Hematopoietic multipotent progenitor cell treated with erythropoietin and hydrocortisone succinate and interleukin-3 and kit ligand, for 4 days (in vitro differentiated cells): Measurements from ENCODE around the gene SLC7A7.
"Not testable (repeated sequence)": the region's sequence is repeated elsewhere in the genome, so short reads cannot be mapped to it uniquely, and the experiment has no call there.

Experiments used
- DNase-seq: peaks from one replicate; pipeline ENCODE4 v3.0.0-alpha.2; 2015

SLC7A7 gene

DNA sequence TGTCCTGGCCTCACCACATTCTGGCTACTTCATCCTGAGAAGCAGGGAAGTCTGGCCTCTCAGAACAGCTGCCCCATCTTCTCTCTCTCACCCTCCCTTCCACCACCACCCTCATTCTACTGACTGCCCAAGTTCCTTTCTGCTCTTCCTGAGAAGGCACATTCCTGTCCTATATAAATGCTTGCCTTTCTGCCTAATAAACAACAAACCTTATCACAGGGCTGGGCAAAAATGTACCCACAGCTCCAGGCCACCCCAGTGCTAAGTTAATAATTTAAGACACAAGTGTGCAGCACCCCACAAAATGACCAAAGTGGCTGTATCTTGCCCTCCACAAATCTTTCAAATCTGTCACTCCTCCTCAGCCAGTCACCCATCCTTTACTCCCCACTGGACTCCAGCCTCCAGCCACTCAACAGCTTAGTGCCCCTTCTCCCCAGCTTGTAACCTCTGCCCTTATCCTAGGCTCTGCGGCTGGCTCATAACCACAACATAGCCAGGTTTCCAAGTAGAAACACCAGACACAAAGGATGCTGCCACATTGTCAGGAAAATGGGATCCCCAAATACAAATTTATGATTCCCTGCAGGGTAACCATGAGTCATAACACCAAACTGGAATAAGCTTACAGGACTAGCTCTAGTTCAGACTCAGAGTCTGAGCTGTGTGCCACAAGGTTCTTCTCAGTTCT is 33.8 kb downstream of the SLC7A7 start:
- DNase-seq = no peak

DNA sequence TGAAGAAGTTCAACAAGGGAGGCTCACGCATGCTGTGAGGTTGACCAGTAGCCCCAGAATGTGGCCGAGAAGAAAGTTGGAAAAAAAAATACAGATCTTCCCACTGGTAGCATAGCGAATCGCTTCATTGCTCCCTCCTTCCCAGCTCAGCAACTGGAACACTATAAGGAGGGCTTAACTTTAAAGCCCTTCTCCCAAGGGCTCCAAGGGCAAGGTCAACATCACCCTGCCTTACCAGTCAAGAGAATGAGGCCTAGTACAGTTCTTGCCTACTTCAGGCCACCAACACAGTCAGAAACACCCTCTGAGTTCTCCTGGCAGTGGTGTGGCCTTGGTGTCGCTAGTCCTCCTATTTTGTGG is 34.3 kb downstream of the SLC7A7 start:
- DNase-seq = no peak

DNA sequence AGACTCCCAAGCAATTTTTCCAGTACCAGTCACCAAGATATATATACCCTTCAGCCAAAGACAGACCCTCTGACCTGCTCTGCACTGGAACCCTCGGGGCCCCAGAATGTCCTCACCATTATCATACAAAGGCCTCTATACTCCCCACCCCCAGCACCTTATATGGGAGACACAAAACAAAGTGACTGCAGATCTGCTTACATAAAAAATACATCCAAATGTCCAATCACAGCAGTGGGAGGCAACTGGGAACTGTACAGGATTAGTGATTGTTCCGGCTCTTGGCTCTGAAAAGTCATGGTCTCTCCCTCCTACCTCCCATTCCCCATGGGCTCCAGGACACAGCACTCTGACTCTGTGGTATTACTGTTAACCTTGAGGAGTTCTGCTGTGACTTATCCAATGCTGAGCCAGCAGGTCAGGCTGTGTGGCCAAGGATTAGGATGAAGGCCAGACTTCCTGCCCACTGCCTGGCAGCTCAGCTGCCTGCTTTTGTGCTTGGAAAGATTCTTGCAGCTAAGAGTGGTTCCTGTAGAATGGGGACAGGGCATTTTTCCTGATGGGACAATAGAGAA is 35.0 kb downstream of the SLC7A7 start:
- no peak for DNase-seq

DNA sequence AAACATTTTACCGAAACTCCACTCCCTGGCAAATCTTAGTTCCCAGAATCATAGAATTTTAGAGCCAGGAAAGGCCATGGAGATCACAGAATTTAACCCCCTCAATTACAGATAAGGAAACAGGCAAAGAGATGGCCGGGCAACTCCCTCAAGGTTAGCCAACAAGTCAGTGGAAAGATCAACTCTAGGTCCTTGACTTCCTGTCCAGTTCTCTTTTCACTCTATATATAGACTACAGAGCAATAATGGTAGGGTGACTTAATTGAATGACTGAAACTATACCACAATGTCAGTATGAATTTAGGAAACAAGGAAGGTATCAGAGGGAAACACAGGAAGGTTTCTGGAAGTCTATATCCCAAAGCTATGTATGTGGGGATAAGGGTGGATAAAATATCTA is 37.2 kb downstream of the SLC7A7 start:
- DNase-seq = no peak

DNA sequence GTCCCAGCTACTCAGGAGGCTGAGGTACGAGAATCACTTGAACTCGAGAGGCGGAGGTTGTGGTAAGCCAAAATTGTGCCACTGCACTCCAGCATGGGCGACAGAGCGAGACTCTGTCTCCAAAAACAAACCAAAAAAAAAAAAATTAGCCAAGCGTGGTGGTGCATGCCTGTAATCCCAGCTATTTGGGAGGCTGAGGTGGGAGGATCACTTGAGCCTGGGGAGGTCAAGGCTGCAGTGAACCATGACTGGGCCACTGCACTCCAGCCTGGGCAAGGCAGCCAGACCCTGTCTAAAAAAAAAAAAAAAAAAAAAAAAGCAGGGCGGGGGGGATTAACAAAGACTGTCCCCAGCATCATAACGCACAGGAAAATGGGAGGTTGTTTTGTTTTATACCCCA is 38.4 kb downstream of the SLC7A7 start:
- not testable (repeated sequence) for DNase-seq

DNA sequence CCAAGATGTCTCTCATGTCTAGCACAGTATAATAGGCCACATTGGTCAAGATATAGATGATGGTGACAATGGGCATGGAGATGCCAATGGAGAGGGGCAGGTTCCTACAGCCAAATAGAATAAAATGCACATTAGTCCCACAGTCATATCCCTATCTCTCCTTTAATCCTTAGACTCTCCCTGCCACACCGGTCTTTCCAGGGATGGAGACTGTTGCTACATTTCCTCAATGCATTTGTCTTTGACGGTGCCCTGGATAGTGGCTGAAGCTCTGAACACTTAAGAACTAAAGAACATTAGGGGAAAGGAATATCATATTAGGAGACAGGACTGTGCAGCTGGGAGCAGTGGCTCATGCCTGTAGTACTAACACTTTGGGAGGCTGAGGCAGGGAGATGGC is 39.0 kb downstream of the SLC7A7 start:
- no peak for DNase-seq

DNA sequence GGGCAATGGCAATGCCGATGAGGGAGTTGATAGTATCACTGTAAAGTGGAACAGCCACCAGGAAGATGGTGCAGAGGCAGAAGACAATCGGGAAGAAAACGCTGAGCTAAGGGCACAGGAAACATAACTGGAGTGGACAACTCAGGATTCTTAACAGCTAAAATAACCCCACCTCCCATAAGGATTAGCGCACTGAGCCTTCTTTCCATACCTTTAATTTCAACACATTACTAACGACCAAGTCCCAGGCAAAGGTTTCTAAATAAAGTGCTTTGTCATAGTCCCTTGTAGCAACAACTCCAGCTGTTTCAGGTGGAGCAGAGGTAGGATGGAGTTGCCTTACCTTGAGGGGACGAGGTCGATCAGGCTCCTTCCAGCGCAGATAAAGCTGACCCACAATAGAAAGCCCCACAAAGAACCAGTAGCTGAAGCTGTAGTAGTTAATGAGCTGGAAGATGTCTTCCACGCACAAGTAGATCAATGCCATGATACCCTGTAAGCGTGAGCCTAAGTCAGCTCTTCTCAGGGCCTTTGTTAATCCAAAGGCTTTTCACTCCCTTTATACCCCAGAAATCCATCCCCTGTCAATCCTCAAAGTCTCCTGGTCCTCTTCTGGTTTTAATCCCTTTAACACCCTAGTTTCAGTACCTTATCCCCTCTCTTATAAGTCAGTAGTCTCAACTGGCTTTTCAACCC is 41.1 kb downstream of the SLC7A7 start:
- DNase-seq = no peak

DNA sequence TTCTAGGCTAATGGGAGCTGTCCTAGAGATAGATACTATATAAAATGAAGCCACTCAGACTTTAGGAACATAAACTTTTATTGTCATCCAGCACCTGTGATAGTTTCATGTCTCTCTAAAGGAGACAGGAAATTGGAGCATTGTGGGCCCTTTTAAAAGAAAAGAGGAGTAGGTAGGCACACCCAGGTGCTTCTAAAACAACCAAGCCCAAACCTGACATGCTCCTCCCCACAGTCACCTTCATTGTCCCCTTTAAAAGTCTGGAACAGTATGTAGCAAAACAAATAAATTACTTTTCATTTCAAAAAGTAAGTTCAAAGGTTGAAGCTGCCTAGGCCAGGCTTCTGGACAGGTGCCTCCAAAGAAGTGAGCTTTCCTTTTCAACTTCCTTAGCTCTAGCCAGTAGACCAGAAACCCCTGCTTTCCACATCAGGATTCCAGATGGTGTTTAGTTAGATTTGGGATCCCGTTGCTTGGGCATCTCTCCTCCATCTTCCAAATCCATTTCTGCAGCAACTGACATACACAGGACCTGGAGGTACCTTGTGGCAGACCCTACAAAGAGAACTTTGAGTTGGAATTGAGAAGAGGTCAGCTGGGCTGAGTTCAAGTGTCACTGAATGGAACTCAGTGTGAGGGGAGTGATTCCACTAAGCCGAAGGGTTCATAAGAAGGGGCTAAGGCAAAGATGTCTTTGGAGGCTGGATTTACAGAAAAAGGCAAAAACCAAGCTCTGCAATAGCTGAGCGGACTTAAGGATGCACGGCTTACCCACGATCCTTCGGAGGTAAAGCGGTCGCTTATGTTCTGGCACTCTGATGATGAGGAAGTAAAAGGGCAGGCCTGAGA is 41.8 kb downstream of the SLC7A7 start:
- no peak for DNase-seq

DNA sequence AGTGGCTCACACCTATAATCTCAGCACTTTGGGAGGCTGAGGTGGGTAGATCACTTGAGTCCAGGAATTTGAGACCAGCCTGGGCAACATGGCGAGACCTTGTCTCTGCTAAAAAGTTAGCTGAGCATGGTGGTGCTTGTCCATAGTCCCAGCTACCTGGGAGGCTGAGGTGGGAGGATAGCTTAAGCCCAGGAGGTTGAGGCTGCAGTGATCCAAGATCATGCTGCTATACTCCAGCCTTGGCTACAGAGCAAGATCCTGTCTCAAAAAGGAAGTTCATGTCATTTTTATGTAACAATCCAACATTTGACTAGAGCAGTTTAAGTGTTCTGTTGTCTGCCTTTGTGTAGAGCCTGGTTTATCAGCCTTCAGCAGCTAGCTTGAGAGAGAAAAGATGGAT is 42.5 kb downstream of the SLC7A7 start:
- DNase-seq = no peak

DNA sequence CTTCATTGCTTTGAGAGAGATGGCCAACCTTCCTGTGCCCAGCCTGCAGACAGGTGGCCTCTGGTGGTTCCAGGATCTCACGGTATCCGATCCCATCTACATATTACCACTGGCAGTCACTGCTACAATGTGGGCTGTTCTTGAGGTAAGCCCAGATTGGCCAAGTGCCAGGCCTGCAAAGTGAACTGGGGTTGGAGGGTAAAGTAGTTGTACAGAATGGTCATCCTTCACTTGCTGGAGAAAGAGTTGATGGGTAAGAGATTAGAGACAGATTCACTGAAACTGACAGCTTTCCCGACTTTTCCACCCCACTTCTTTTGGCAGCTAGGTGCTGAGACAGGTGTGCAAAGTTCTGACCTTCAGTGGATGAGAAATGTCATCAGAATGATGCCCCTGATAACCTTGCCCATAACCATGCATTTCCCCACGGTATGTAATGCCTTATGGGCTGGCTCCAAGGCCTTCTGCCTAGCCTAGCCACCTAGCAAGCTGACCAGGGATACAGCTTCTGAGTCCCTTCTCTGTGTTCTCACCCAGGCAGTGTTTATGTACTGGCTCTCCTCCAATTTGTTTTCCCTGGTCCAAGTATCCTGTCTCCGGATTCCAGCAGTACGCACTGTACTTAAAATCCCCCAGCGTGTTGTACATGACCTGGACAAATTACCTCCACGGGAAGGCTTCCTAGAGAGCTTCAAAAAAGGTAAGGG is 44.6 kb downstream of the SLC7A7 start:
- no peak for DNase-seq

DNA sequence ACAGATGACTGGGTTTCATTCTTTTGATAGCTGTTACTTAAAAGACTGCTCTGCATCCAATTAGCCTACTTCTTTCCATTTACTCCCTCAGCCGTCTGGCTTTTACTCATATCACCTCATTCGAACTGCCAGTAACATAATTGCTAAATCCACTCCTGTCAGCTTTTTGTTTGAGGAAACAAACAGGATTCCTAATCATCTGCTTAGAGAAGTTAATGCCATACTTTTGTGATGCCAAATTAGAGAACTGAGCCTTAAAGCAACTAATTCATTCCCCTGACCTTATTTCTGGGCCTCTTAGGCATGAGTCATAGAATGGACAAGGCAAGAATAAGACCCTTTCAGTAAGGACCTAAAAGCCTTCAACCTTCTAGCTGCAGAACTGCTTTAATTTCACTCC is 45.9 kb downstream of the SLC7A7 start:
- no peak for DNase-seq

DNA sequence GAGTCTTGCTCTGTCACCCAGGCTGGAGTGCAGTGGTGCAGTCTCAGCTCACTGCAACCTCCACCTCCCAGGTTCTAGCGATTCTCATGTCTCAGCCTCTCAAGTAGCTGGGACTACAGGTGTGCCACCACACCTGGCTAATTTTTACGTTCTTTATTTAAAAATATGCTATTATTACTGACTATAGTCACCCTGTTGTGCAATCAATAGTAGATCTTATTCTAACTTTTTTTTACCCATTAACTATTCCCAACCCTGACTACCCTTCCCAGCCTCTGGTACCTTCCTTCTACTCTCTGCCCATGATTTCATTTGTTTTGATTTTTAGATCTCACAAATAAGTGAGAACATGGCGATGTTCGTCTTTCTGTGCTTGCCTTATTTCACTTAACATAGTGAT is 46.3 kb downstream of the SLC7A7 start:
- no peak for DNase-seq

DNA sequence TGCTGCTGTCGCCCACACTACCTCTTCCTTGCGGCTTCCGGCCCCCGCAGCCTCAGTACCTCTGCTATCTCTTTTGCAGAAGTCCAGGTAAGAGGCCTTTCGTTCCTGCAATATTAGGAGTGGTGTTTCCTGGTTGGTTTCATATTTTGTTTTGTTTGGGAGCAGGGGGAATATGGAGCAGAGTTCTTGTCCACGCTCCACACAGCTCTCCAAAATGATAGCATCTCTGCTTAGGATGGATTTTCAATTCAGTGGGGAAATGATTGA is 48.0 kb downstream of the SLC7A7 start:
- DNase-seq = no peak

DNA sequence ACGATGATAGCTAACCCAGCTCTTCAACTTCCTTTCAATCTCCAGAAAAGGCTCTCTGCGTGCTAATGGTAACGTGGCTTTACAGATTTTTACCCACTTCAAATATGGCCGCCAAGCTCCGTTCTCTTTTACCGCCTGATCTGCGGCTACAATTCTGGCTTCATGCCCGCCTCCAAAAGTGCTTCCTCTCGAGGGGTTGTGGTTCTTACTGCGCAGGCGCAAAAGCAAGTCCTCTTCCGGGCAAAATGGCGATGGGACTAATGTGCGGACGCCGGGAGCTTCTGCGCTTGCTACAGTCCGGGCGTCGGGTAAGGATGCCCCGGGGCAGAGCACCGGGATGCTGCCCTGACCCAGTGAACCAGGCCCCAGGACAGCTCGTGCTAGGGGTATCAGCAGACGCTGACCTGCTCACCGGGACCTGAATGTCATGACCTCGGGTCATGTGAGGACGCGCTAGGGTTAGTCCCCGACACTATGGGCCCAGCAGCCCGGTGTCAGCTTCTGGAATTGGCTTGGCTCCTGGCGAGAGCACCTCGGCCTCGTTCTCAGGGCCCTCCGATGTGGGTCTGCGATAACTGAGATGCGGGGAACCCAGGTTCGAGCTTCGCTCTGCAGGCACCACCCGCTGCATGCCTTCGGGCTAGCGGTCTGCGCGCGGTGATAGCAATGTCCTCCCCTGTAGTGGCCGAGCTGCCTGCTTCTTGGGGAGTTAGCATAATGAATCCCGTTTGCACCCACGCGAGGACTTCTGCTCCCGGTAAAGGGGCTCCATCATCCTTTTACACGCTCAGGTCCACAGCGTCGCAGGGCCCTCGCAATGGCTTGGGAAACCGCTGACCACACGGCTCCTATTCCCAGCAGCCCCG is 48.5 kb downstream of the SLC7A7 start, which contains the start of gene OXA1L:
OXA1L (plus strand) TSS at position 232 of the 866 bp plus-strand sequence; CDS start at position 246, 14 bp downstream.
- peak; percentile 99 for DNase-seq

DNA sequence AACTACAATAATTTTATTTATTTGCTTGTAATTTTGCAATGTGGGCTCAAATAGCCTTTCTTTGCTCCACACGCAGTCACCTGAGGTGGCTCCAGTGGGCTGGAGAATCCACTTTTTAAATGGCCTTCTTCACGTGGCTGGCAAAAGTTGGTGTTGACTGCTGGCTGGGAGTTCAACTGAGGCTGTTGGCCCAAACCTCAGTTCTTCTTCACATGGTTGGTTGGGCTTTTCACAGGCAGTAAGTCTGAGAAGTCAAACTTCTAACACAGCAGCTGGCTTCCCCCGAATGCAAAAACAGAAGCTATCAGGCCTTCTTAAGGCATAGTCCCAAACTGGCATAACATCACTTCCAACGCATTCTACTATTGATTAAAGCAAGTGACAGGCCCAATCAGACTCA is 50.9 kb downstream of the SLC7A7 start:
- no peak for DNase-seq

DNA sequence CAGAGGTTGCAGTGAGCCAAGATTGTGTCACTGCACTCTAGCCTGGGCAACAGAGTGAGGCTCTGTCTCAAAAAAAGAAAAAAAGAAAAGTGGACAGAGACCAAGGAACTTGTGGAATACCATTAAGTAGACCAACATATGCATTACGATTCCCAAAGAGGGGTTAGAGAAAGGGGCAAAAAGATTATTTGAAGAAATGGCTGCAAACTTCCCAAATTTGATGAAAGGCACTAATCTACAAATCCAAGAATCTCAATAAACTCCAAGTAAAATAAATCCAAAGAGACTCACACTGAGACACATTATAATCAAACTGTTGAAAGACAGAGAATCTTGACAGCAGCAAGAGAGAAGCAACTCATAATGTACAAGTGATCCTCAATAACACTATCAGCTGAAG is 53.5 kb downstream of the SLC7A7 start:
- DNase-seq = no peak

DNA sequence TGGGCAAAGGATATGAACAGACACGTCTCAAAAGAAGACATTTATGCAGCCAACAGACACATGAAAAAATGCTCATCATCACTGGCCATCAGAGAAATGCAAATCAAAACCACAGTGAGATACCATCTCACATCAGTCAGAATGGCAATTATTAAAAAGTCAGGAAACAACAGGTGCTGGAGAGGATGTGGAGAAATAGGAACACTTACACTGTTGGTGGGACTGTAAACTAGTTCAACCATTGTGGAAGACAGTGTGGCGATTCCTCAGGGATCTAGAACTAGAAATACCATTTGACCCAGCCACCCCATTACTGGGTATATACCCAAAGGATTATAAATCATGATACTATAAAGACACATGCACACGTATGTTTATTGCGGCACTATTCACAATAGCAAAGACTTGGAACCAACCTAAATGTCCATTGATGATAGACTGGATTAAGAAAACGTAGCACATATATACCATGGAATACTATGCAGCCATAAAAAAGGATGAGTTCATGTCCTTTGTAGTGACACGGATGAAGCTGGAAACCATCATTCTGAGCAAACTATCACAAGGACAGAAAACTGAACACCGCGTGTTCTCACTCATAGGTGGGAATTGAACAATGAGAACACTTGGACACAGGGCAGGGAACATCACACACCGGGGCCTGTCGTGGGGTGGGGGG is 57.1 kb downstream of the SLC7A7 start:
- DNase-seq = not testable (repeated sequence)

DNA sequence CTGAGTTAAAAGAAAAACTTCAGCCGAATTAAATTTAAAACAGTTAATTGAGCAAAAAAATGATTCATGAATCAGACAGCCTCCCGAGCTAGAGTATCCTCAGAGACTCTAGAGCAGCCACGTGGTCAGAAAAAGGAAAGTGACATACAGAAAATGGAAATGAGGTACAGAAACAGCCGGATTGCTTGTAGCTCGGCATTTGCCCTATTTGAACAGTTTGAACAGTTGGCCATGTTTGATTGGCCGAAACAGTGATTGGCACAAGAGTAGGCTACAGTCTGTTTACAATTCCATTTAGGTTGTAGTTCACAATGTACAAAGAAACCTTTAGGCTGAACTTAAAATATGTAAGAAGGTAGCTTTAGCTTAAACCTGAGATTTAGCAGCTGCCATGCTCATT is 61.6 kb downstream of the SLC7A7 start:
- DNase-seq = no peak

DNA sequence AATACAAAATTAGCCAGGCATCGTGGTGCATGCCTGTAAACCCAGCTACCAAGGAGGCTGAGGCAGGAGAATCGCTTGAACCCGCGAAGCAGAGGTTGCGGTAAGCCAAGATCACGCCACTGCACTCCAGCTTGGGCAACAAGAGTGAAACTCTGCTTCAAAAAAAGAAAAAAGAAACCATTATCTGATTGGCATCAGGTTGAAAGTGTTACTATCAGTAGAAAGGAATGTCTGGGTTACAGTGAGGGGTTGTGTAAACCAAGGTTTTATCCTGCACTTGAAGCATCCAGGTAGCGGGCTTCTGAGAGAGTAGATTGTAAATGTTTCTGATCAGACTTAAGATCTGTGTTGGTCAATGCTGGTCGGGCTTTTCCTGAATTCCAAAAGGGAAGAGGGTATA is 62.8 kb downstream of the SLC7A7 start:
- DNase-seq = no peak

DNA sequence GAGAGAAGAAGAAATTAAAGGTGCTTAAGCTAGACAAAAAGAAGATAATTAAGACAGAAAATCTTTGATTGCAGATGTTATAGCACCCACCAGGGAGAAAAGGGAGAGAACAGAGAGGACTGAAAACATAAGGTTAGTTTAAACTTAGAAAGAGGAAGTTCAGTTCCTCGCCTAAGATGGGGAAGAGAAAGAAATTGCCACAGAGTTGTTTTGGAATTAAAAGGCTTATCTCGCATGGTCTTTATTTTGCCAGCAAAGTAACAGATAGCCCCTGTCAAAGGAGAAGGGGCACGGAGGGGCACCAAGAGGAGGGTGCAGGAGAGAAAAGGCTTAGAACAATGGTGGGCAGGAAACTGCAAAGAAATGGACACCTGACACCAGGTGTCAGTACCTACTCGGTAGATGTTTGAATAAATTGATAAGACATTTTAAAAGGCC is 66.6 kb downstream of the SLC7A7 start:
- peak; percentile 78 for DNase-seq

DNA sequence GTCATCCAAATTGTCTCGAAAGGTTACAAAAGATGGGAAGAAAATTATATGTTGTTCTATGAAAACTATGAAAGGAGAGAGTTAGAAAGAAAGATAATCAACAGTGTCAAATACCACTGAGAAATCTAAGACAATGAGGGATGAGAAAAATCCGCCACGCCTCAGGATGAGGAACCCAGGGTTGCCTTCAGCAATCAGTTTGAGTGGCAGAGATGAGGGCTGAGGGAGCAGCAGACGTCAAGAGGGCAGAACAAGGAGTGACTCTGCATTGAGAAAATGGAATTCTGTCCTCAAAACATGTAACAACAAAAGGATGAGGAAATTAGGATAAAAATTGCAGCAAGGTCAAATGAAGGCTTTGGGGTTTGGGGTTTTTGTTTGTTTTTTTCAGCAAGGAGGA is 67.0 kb downstream of the SLC7A7 start:
- no peak for DNase-seq
